WTC11 (cell line): ENCODE data around the gene INO80E. TPM values are rescaled to one million over a fixed set of nuclear protein-coding genes. Genes with fewer than 3 reads are reported as not detected.

ENCODE experiments used
- ATAC-seq: fragments of 200-7000 bp; cut with Tn5 transposase; 2 replicates; pipeline ENCODE4 v1.10.0; 2021; ENCODE audit warnings: mild to moderate bottlenecking, moderate library complexity
- CTCF ChIA-PET: fragments of 300-600 bp; sonication (Branson Sonifier 250); formaldehyde crosslinking; loops from one replicate; lab custom pipeline; 2021; ENCODE audit warnings: antibody characterized with exemption; lab: Charles Lee
- POLR2A ChIA-PET: fragments of 350-600 bp; sonication (Branson Sonifier 250); formaldehyde crosslinking; loops from one replicate; lab custom pipeline; 2021; ENCODE audit warnings: antibody characterized with exemption; lab: Charles Lee
- DNase-seq: peaks from one replicate; pipeline ENCODE4 v3.0.0; 2021; ENCODE audit warnings: low spot score
- H3K27ac Mint-ChIP-seq: 2 replicates; pipeline ENCODE4 v1.8.0; 2021; ENCODE audit warnings: mixed read lengths
- H3K27me3 Mint-ChIP-seq: 2 replicates; pipeline ENCODE4 v1.8.0; 2021; ENCODE audit warnings: low read depth, mild to moderate bottlenecking, moderate library complexity, mixed read lengths
- H3K36me3 Mint-ChIP-seq: 2 replicates; pipeline ENCODE4 v1.8.0; 2021; ENCODE audit warnings: mixed read lengths
- H3K4me1 Mint-ChIP-seq: 2 replicates; pipeline ENCODE4 v1.8.0; 2022; ENCODE audit warnings: mixed read lengths
- H3K4me3 Mint-ChIP-seq: 2 replicates; pipeline ENCODE4 v1.8.0; 2021; ENCODE audit warnings: mild to moderate bottlenecking, moderate library complexity, mixed read lengths
- H3K9me3 Mint-ChIP-seq: 2 replicates; pipeline ENCODE4 v1.8.0; 2021; ENCODE audit warnings: mixed read lengths
- AFF4 ChIP-seq: sonication (generic); formaldehyde crosslinking; IDR thresholded peaks from 2 replicates; pipeline ENCODE4 v1.8.1; 2023; ENCODE audit warnings: mild to moderate bottlenecking, missing genetic modification reagents, borderline replicate concordance
- ATF1 ChIP-seq: sonication (generic); formaldehyde crosslinking; IDR thresholded peaks from 2 replicates; pipeline ENCODE4 v1.8.1; 2023; ENCODE audit warnings: mild to moderate bottlenecking, moderate library complexity, missing genetic modification reagents
- ELF4 ChIP-seq: sonication (generic); formaldehyde crosslinking; IDR thresholded peaks from 2 replicates; pipeline ENCODE4 v1.8.1; 2022; ENCODE audit warnings: low read depth, mild to moderate bottlenecking, moderate library complexity, missing genetic modification reagents
- FOXP1 ChIP-seq: sonication (generic); formaldehyde crosslinking; IDR thresholded peaks from 2 replicates; pipeline ENCODE4 v1.8.0; 2022; ENCODE audit warnings: missing genetic modification reagents, mild to moderate bottlenecking, moderate library complexity, borderline replicate concordance
- MAX ChIP-seq: sonication (generic); formaldehyde crosslinking; IDR thresholded peaks from 2 replicates; pipeline ENCODE4 v1.8.0; 2022; ENCODE audit warnings: mild to moderate bottlenecking, missing genetic modification reagents
- MXD4 ChIP-seq: fragments of 250-450 bp; sonication (Bioruptor Pico); IDR thresholded peaks from 2 replicates; pipeline ENCODE4 v1.8.0; 2021; ENCODE audit warnings: mild to moderate bottlenecking, moderate library complexity, borderline replicate concordance
- PRDM15 ChIP-seq: sonication (generic); formaldehyde crosslinking; IDR thresholded peaks from 2 replicates; pipeline ENCODE4 v1.8.0; 2022; ENCODE audit warnings: missing genetic modification reagents
- USF2 ChIP-seq: sonication (generic); formaldehyde crosslinking; IDR thresholded peaks from 2 replicates; pipeline ENCODE4 v1.8.1; 2023; ENCODE audit warnings: mild to moderate bottlenecking, missing genetic modification reagents, moderate library complexity
- ZNF232 ChIP-seq: sonication (generic); formaldehyde crosslinking; IDR thresholded peaks from 2 replicates; pipeline ENCODE4 v1.8.0; 2022; ENCODE audit warnings: mild to moderate bottlenecking, missing genetic modification reagents
- ZNF317 ChIP-seq: sonication (generic); formaldehyde crosslinking; IDR thresholded peaks from 2 replicates; pipeline ENCODE4 v1.8.1; 2023; ENCODE audit warnings: low read depth, mild to moderate bottlenecking, moderate library complexity, missing genetic modification reagents, borderline replicate concordance
- ZSCAN18 ChIP-seq: fragments of 250-450 bp; sonication (Bioruptor Pico); IDR thresholded peaks from 2 replicates; pipeline ENCODE4 v2.1.2; 2022; ENCODE audit warnings: mild to moderate bottlenecking, moderate library complexity
- total RNA-seq: library from RNA; stranded (reverse); gene quantifications from 3 replicates; pipeline ENCODE4 v1.2.3, GENCODE V29; 2021
- TF ChIP-seq, protein P1 (sequence below): fragments of 250-450 bp; sonication (Bioruptor Pico); IDR thresholded peaks from 2 replicates; pipeline ENCODE4 v1.9.0; 2021; ENCODE audit warnings: mild to moderate bottlenecking, borderline replicate concordance
- TF ChIP-seq, protein P2 (sequence below): sonication (generic); formaldehyde crosslinking; IDR thresholded peaks from 2 replicates; pipeline ENCODE4 v1.8.0; 2023; ENCODE audit warnings: mild to moderate bottlenecking, missing genetic modification reagents
- TF ChIP-seq, protein P3 (sequence below): sonication (generic); formaldehyde crosslinking; IDR thresholded peaks from 2 replicates; pipeline ENCODE4 v1.8.1; 2023; ENCODE audit warnings: mild to moderate bottlenecking, missing genetic modification reagents

The INO80E gene
- total RNA-seq, 1 experiment from 2014 or later: 101 TPM

- TF ChIP-seq, protein P1, sequence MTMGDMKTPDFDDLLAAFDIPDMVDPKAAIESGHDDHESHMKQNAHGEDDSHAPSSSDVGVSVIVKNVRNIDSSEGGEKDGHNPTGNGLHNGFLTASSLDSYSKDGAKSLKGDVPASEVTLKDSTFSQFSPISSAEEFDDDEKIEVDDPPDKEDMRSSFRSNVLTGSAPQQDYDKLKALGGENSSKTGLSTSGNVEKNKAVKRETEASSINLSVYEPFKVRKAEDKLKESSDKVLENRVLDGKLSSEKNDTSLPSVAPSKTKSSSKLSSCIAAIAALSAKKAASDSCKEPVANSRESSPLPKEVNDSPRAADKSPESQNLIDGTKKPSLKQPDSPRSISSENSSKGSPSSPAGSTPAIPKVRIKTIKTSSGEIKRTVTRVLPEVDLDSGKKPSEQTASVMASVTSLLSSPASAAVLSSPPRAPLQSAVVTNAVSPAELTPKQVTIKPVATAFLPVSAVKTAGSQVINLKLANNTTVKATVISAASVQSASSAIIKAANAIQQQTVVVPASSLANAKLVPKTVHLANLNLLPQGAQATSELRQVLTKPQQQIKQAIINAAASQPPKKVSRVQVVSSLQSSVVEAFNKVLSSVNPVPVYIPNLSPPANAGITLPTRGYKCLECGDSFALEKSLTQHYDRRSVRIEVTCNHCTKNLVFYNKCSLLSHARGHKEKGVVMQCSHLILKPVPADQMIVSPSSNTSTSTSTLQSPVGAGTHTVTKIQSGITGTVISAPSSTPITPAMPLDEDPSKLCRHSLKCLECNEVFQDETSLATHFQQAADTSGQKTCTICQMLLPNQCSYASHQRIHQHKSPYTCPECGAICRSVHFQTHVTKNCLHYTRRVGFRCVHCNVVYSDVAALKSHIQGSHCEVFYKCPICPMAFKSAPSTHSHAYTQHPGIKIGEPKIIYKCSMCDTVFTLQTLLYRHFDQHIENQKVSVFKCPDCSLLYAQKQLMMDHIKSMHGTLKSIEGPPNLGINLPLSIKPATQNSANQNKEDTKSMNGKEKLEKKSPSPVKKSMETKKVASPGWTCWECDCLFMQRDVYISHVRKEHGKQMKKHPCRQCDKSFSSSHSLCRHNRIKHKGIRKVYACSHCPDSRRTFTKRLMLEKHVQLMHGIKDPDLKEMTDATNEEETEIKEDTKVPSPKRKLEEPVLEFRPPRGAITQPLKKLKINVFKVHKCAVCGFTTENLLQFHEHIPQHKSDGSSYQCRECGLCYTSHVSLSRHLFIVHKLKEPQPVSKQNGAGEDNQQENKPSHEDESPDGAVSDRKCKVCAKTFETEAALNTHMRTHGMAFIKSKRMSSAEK (CRISPR knock-in tag): 0 out of 2 replicates have a peak, but pooled peaks have one; percentile 27
- TF ChIP-seq MAX (CRISPR knock-in tag): peak; percentile 87
- TF ChIP-seq, protein P2, sequence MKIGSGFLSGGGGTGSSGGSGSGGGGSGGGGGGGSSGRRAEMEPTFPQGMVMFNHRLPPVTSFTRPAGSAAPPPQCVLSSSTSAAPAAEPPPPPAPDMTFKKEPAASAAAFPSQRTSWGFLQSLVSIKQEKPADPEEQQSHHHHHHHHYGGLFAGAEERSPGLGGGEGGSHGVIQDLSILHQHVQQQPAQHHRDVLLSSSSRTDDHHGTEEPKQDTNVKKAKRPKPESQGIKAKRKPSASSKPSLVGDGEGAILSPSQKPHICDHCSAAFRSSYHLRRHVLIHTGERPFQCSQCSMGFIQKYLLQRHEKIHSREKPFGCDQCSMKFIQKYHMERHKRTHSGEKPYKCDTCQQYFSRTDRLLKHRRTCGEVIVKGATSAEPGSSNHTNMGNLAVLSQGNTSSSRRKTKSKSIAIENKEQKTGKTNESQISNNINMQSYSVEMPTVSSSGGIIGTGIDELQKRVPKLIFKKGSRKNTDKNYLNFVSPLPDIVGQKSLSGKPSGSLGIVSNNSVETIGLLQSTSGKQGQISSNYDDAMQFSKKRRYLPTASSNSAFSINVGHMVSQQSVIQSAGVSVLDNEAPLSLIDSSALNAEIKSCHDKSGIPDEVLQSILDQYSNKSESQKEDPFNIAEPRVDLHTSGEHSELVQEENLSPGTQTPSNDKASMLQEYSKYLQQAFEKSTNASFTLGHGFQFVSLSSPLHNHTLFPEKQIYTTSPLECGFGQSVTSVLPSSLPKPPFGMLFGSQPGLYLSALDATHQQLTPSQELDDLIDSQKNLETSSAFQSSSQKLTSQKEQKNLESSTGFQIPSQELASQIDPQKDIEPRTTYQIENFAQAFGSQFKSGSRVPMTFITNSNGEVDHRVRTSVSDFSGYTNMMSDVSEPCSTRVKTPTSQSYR (CRISPR knock-in tag): peak; percentile 72
- TF ChIP-seq ZNF317: 0 out of 2 replicates have a peak, but pooled peaks have one; percentile 42
- peak; percentile 65; the same call in 1 of the 2 replicates for TF ChIP-seq ZNF232 (CRISPR knock-in tag)
- TF ChIP-seq ZSCAN18 (CRISPR knock-in tag): no peak
- TF ChIP-seq FOXP1 (CRISPR knock-in tag): peak; percentile 51; the same call in 1 of the 2 replicates
Observed at GRCh38 chr16:29995324-29995910, 624 bp upstream of the INO80E start, which contains the start of gene HIRIP3 (continued).

- no peak for ATAC-seq
- Mint-ChIP-seq H3K27me3 (no peaks in the 10 kb centered on the region), H3K36me3 (peaks cover 15% of the 10 kb centered on the region), H3K27ac (peak overlapping the region; percentile 78), H3K4me1 (peaks cover 20% of the 10 kb centered on the region), H3K4me3 (peak overlapping the region; percentile 94), H3K9me3 (no peaks in the 10 kb centered on the region)
- no peak for DNase-seq
- ChIA-PET POLR2A (interaction anchor here (0.8 kb wide), 1 partner anchor 171 kb away, joined by 3 read pairs; no protein-coding TSS in a partner anchor), CTCF (interaction anchor here (0.9 kb wide), 1 partner anchor 35 kb away, joined by 3 read pairs; no protein-coding TSS in a partner anchor)
- TF ChIP-seq MXD4 (CRISPR knock-in tag): no peak
- TF ChIP-seq ELF4 (CRISPR knock-in tag): no peak
- TF ChIP-seq ATF1 (CRISPR knock-in tag): no peak
- TF ChIP-seq, protein P3, sequence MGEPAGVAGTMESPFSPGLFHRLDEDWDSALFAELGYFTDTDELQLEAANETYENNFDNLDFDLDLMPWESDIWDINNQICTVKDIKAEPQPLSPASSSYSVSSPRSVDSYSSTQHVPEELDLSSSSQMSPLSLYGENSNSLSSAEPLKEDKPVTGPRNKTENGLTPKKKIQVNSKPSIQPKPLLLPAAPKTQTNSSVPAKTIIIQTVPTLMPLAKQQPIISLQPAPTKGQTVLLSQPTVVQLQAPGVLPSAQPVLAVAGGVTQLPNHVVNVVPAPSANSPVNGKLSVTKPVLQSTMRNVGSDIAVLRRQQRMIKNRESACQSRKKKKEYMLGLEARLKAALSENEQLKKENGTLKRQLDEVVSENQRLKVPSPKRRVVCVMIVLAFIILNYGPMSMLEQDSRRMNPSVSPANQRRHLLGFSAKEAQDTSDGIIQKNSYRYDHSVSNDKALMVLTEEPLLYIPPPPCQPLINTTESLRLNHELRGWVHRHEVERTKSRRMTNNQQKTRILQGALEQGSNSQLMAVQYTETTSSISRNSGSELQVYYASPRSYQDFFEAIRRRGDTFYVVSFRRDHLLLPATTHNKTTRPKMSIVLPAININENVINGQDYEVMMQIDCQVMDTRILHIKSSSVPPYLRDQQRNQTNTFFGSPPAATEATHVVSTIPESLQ (CRISPR knock-in tag): no peak
- no peak for TF ChIP-seq USF2 (CRISPR knock-in tag)
- TF ChIP-seq PRDM15 (CRISPR knock-in tag): no peak
- TF ChIP-seq AFF4: no peak
Observed at GRCh38 chr16:29996766-29997250, 767 bp downstream of the INO80E start.
